Large intestine (tissue), 3 donors: ENCODE measurements around the gene TERF2IP. TPM values are rescaled to one million over a fixed set of nuclear protein-coding genes. Genes with fewer than 3 reads are reported as not detected.

Source experiments
- DNase-seq, 2 donors: peaks; one replicate each; pipeline versions ENCODE4 v3.0.0 to v3.0.0-alpha.2; 2013
- H3K27ac ChIP-seq: one replicate; pipeline ENCODE4 v1.5.1; 2013; ENCODE audit warnings: low read length
- H3K27me3 ChIP-seq: 2 replicates; pipeline ENCODE4 v1.6.1; 2013; ENCODE audit warnings: low read length; ENCODE audit not compliant: control insufficient read depth, insufficient read depth
- H3K36me3 ChIP-seq: 2 replicates; pipeline ENCODE4 v1.6.1; 2013; ENCODE audit warnings: low read length; ENCODE audit not compliant: control insufficient read depth, insufficient read depth
- H3K4me1 ChIP-seq: one replicate; pipeline ENCODE4 v1.6.1; 2013; ENCODE audit warnings: low read length; ENCODE audit not compliant: control insufficient read depth, insufficient read depth
- H3K4me3 ChIP-seq: one replicate; pipeline ENCODE4 v1.5.1; 2013; ENCODE audit warnings: low read length
- H3K9me3 ChIP-seq: one replicate; pipeline ENCODE4 v1.6.1; 2013; ENCODE audit warnings: mild to moderate bottlenecking, low read depth, low read length, moderate library complexity; ENCODE audit not compliant: control insufficient read depth
- WGBS: methylation state at CpG from one replicate; pipeline ENCODE4 v1.1.5; 2013; ENCODE audit warnings: low lambda C conversion rate; ENCODE audit not compliant: insufficient coverage; 5-methylcytosine and 5-hydroxymethylcytosine counted together
- polyA plus RNA-seq: library from polyadenylated mRNA; unstranded; fragments of 120-200 nt; gene quantifications from one replicate; pipeline ENCODE4 v1.2.1, GENCODE V29; 2013

TERF2IP gene
- polyA plus RNA-seq, 1 donor: 56.8 TPM

DNA sequence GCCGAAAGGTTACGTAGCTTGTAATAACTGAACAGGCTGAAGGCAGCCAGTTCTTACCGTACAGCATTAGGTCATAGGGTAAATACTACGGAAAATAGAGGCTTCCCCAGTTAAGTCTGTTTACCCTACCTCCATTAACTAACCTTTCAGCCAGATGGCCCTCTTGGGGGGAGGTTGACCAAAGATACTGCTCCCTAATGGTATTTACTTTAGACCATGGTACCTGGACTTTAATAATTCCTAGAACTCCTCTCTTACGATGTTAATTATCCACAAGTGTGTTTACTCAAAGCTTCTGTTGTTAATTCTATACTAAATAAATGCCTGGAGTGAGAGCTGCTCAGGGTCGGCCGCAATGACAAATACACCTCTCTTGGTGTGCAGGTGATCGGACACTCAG lies 14.7 kb upstream of the TERF2IP start:
- no CpG with 5 or more reads among the region's 8 CpGs for WGBS
- peaks cover 90% of the 10 kb centered on the region for H3K36me3 ChIP-seq
- no peaks in the 10 kb centered on the region for H3K9me3 ChIP-seq
- H3K4me3 ChIP-seq: no peak overlapping the region
- no peaks in the 10 kb centered on the region for H3K4me1 ChIP-seq
- DNase-seq: peak in 1 of 2 donors; percentile 24
- H3K27me3 ChIP-seq: no peaks in the 10 kb centered on the region
- H3K27ac ChIP-seq: no peak overlapping the region

DNA sequence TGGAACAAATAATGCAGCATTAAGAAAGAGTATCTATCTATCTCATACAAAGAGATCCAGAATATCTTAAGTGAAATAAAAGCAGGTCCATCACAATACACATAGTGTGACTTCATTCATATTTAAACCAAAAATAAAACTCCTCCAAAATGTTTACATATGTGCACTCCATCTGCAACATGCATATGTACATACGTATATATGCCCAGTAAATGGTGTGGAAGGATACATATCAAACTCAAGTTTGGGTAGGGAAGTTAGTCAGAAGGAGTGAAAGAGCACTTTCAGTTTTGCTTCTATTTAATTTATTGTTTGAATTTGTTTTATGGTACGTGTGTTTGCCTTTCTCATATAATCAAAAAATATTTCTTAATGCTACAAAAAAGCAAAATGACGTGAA lies 12.5 kb upstream of the TERF2IP start:
- no CpG with 5 or more reads among the region's 3 CpGs for WGBS
- H3K4me3 ChIP-seq: no peak overlapping the region
- no peaks in the 10 kb centered on the region for H3K9me3 ChIP-seq
- no peak for DNase-seq
- no peaks in the 10 kb centered on the region for H3K27me3 ChIP-seq
- peaks cover 82% of the 10 kb centered on the region for H3K36me3 ChIP-seq
- H3K27ac ChIP-seq: no peak overlapping the region
- no peaks in the 10 kb centered on the region for H3K4me1 ChIP-seq

DNA sequence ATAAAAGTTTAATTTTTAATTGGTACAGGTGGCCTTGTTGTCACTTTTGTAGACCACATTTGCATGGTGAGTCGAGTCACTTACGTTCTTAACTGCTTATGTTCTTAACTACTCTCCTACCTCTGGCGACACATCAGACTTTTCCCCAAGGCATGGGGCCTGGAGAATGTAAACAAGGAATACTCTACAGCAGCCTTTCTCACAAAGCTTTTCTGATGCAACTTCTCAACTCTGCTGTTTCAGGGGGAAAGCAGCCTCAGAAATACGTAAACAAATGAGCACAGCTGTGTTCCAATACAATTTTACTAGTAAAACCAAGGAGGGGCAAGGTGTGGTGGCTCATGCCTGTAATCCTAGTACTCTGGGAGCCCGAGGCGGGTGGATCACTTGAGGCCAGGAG lies 7.0 kb upstream of the TERF2IP start:
- H3K4me1 ChIP-seq: peaks cover 10% of the 10 kb centered on the region
- H3K4me3 ChIP-seq: no peak overlapping the region
- 90% methylated on average over 2 of the region's 6 CpGs for WGBS
- H3K27me3 ChIP-seq: no peaks in the 10 kb centered on the region
- no peak for DNase-seq
- no peaks in the 10 kb centered on the region for H3K9me3 ChIP-seq
- H3K27ac ChIP-seq: no peak overlapping the region
- H3K36me3 ChIP-seq: peaks cover 77% of the 10 kb centered on the region

DNA sequence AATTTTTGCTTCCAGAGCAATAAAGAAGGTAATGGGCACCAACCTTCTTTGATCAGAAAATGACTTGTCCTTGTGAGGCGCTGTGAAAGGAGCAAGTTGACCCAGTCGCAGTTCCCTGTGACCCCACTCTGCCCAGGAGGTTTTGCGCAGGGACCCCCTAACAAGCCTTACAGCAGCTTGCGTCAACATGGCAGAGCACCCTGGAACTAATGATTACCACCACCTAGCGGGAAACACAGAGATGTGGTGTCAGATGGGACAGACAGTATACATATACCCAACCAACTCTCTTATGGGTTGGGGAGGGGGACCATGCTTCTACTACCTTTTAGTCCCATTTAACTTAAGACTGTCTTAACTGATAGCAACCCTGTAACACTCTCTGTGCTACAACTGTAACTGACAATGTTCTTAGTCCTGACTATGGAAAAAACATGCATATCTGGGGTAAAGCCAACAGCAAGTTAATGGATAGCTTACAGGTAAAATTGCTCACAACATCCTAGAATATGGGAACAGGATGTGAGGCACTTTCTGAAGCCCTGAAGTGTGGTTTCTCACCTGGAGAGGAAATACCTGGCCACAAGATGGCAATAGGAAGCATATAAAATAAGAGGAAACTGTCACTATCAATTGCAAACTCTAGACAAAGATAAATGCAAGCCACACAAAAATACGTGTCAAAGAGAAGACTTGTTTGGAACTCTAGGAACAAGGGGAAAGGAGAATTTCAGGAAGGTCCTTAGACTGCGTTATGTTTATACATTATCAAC lies 3.1 kb upstream of the TERF2IP start:
- DNase-seq: peak in 1 of 2 donors; percentile 42
- no peaks in the 10 kb centered on the region for H3K9me3 ChIP-seq
- no peaks in the 10 kb centered on the region for H3K27me3 ChIP-seq
- no peak overlapping the region for H3K27ac ChIP-seq
- no peak overlapping the region for H3K4me3 ChIP-seq
- peaks cover 51% of the 10 kb centered on the region for H3K36me3 ChIP-seq
- WGBS: 0% methylated on average over 1 of the region's 7 CpGs
- H3K4me1 ChIP-seq: peaks cover 13% of the 10 kb centered on the region

DNA sequence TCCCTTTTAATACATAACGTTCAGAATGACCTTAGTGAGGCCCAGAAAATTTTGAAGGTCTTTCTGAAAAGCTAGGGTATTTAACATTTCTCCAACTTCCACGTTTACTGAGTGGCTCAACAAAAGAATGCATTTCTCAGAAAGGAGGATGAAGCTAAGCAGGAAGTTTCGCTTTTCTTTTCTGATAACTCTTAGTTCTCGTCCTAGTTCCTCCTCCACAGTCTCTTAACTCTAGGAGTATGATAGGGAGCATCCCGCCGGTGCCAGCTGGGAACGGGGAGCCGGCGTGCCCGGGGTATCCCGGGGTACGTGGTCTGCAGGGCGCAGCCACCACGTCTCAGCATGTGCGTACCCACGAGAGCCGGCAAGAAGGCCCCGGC lies 471 bp upstream of the TERF2IP start:
- WGBS: no CpG with 5 or more reads among the region's 18 CpGs
- H3K4me1 ChIP-seq: peaks cover 16% of the 10 kb centered on the region
- peak overlapping the region; percentile 87 for H3K27ac ChIP-seq

DNA sequence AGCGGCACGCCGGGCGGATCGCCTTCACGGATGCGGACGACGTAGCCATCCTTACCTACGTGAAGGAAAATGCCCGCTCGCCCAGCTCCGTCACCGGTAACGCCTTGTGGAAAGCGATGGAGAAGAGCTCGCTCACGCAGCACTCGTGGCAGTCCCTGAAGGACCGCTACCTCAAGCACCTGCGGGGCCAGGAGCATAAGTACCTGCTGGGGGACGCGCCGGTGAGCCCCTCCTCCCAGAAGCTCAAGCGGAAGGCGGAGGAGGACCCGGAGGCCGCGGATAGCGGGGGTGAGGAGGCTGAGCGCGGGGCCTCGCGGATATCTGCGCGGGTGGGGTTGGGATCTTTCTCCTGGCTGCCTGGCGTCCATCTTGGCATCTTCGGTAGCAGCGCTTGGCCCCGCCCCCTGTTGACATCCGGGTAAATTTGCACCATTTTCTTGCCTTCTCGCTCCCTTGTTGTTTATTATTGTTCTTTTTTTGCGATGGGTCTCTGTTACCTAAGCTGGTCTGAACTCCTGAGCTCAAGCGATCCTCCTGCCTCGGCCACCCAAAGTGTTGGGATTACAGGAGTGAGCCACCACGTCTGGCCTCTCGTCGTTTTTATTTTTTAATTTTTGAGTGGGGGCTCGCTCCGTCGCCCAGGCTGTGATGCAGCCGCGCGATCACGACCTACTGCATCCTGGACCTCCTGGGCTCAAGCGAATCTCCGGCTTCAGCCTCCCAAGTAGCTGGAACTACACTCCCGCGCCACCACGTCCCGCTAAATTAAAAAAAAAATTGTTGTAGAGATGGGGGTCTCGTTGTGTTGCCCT lies 898 bp downstream of the TERF2IP start:
- peak overlapping the region; percentile 88 for H3K4me3 ChIP-seq
- no peaks in the 10 kb centered on the region for H3K9me3 ChIP-seq
- H3K36me3 ChIP-seq: peaks cover 19% of the 10 kb centered on the region
- no peaks in the 10 kb centered on the region for H3K27me3 ChIP-seq
- peak overlapping the region; percentile 87 for H3K27ac ChIP-seq
- DNase-seq: peak; percentile 78 to 88
- peaks cover 16% of the 10 kb centered on the region for H3K4me1 ChIP-seq
- WGBS: no CpG with 5 or more reads among the region's 62 CpGs

More for the DNA sequence above, 471 bp upstream of the TERF2IP start:
- Histone ChIP-seq H3K9me3 (no peaks in the 10 kb centered on the region), H3K36me3 (peaks cover 28% of the 10 kb centered on the region), H3K4me3 (peak overlapping the region; percentile 88), H3K27me3 (no peaks in the 10 kb centered on the region)
- DNase-seq: no peak

DNA sequence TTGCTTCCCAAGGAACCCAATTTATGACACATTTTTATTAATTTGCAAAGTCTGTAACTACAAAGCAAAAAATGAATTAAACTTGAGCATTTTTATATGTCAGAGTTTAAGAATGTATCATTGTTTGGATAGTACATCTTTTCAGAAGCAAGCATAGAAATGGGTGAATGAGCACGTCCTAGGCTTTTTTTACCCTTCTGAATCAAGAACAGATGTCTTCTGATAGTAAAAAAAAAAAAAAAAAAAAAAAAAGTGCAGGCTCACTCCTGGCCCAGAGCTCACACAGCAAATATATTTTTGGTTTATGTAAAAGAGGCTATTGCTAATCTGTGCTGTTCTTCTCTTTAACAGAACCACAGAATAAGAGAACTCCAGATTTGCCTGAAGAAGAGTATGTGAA lies 6.3 kb downstream of the TERF2IP start:
- Histone ChIP-seq H3K27me3 (no peaks in the 10 kb centered on the region), H3K36me3 (peaks cover 39% of the 10 kb centered on the region), H3K9me3 (no peaks in the 10 kb centered on the region), H3K4me1 (peaks cover 4% of the 10 kb centered on the region), H3K27ac (no peak overlapping the region), H3K4me3 (no peak overlapping the region)
- no peak for DNase-seq
- no CpG with 5 or more reads among the region's 1 CpG for WGBS

DNA sequence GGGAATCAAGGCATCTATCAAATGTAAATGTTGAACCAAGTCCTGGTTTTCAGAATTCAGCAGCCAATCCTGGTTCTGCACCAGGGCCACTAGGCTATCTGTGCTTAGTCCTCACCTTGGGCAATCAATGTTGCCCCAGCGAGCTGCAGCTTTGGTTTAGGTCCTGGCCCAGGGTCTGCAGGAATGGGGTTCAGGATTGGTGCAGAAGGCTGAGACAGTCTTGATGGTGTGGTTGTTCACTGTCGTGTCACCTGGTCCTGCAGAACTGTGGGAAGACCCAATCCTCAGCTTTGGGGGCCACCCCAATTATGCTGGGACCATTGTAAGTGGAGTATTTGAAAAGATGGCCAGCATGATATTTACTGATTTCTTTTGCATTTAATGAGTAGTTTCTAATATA lies 10.6 kb downstream of the TERF2IP start:
- Histone ChIP-seq H3K36me3 (peaks cover 44% of the 10 kb centered on the region), H3K27me3 (no peaks in the 10 kb centered on the region), H3K27ac (no peak overlapping the region), H3K4me1 (no peaks in the 10 kb centered on the region), H3K4me3 (no peak overlapping the region), H3K9me3 (no peaks in the 10 kb centered on the region)
- no CpG with 5 or more reads among the region's 2 CpGs for WGBS
- no peak for DNase-seq

DNA sequence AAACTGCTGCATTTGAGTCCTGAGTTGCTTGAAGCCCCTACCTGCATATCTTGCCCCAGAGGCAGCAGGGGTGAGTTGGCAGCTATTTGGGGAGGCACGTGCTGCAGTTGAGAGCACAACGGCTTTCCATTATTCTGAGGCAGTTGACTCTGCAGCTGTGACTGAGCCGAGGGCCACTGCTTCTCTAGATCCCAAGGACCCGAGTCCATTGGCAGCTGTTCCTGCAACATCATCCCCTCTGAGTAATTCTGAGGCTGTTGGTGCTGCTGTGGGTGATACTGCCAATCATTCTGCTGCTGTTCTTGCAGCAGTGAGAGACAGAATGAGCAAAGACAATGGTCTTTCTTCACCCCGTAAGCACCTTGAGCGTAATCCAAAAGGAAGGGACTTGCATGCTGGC lies 12.7 kb downstream of the TERF2IP start:
- Histone ChIP-seq H3K36me3 (peaks cover 36% of the 10 kb centered on the region), H3K4me1 (no peaks in the 10 kb centered on the region), H3K9me3 (no peaks in the 10 kb centered on the region), H3K4me3 (no peak overlapping the region), H3K27ac (no peak overlapping the region), H3K27me3 (no peaks in the 10 kb centered on the region)
- no peak for DNase-seq
- no CpG with 5 or more reads among the region's 6 CpGs for WGBS

DNA sequence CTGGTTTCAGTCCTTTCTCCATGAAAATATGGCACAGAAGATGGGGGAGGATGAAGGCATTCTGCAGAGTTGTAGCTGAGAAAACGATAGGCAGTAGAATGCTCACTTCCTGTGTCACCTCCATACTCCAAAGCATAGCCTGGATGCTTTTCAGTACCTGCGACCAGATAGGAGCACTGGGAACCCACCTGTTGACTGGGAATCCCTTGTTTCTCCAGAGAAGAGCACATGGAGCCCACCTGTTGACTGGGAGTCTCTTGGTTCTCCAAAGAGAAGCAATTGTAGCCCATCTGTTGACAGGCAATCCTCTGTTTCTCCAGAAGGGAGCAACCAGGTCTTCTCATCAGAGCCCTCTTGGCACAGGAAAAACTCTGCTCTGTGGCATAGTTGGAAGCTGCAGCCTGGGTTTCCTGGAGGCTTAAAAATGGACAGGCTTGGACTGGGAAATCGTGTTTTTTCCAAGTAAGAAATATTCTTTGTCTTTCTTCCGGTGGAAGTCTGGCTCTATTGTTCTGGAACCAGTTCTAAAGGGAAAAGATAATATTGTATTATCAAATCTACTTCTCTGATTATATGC lies 13.2 kb downstream of the TERF2IP start:
- no peaks in the 10 kb centered on the region for H3K9me3 ChIP-seq
- WGBS: no CpG with 5 or more reads among the region's 4 CpGs
- no peaks in the 10 kb centered on the region for H3K4me1 ChIP-seq
- no peak overlapping the region for H3K27ac ChIP-seq
- no peaks in the 10 kb centered on the region for H3K27me3 ChIP-seq
- peaks cover 31% of the 10 kb centered on the region for H3K36me3 ChIP-seq
- DNase-seq: no peak
- H3K4me3 ChIP-seq: no peak overlapping the region
